Adrenal gland (tissue), 12 donors: Measurements from ENCODE around the gene PIGU. TPM values are rescaled to one million over a fixed set of nuclear protein-coding genes. Genes with fewer than 3 reads are reported as not detected.

Experiments
- DNase-seq, 7 donors: peaks; one replicate each; pipeline ENCODE4 v3.0.0-alpha.2; 2019 to 2020
- H3K27ac ChIP-seq, 5 donors: fragments of 200-600 bp; sonication (generic) in 4 of 5; 1 replicate in 3 of 5; 2 replicates in 2 of 5; pipeline versions ENCODE4 v1.5.1 to v1.8.0; 2016 to 2020; ENCODE audit warnings: mild to moderate bottlenecking in 1 of 5
- H3K27me3 ChIP-seq: fragments of 200-600 bp; 2 replicates; pipeline ENCODE4 v1.8.0; 2021
- H3K36me3 ChIP-seq, 2 donors: fragments of 200-600 bp; replicated peaks in 1 of 2; 1 replicate in 1 of 2; 2 replicates in 1 of 2; pipeline versions ENCODE4 v1.5.1 to v1.8.0; 2018 to 2022
- H3K4me1 ChIP-seq, 2 donors: fragments of 200-600 bp; replicated peaks in 1 of 2; 1 replicate in 1 of 2; 2 replicates in 1 of 2; pipeline versions ENCODE4 v1.5.1 to v1.8.0; 2018 to 2021
- H3K4me3 ChIP-seq, 4 donors: fragments of 200-600 bp; sonication (generic) in 3 of 4; one replicate each; pipeline ENCODE4 v1.5.1; 2016 to 2018
- H3K9me3 ChIP-seq, 3 donors: fragments of 200-600 bp; sonication (generic) in 1 of 3; replicated peaks in 1 of 3; 1 replicate in 2 of 3; 2 replicates in 1 of 3; pipeline versions ENCODE4 v1.5.1 to v1.8.0; 2016 to 2021
- POLR2A ChIP-seq, 2 donors: fragments of 450-650 bp; IDR thresholded peaks; one replicate each; pipeline ENCODE4 v1.6.1; 2017; ENCODE audit warnings: antibody characterized with exemption in 2 of 2, mild to moderate bottlenecking in 2 of 2, moderate library complexity in 1 of 2
- WGBS, 4 donors: extraction: QIAGEN DNeasy Blood & Tissue Kit in 2 of 4; methylation state at CpG; one replicate each; pipeline versions ENCODE4 v1.1.5 to v1.1.7; 2013 to 2017; 5-methylcytosine and 5-hydroxymethylcytosine counted together
- intact Hi-C, 2 donors: fragments of 100-400 bp; cut with DNase I; formaldehyde crosslinking; loops; one replicate each; pipeline versions ENCODE4 v1.14.1 to v1.15.0; 2022 to 2023
- polyA plus RNA-seq, 3 donors: library from polyadenylated mRNA; stranded (reverse); fragments of 200-250 nt in 2 of 3; fragments of 350-450 nt in 1 of 3; fragmentation: Illumina TruSeq in 1 of 3; extraction: RNeasy Lipid Tissue Mini Kit (QIAGEN cat#74804) in 1 of 3; gene quantifications; one replicate each; pipeline ENCODE4 v1.2.3, GENCODE V29; 2013 to 2014
- total RNA-seq, 9 donors: library from RNA; depleted of rRNA in 4 of 9; stranded (reverse); fragments of >200 nt in 4 of 9; fragments of 120-200 nt in 1 of 9; fragmentation: NEBNext Ultra II Directional in 1 of 9; extraction: Animal tissue kit (Norgen Biotek cat#: 25700) in 1 of 9; gene quantifications; one replicate each; pipeline versions ENCODE4 v1.1.0 to v1.2.4, GENCODE V29; 2013 to 2023
- TF ChIP-seq, protein P1 (sequence below), 6 experiments: fragments of 450-650 bp in 4 of 6; fragments of 200-600 bp in 2 of 6; sonication (generic) in 1 of 6; IDR thresholded peaks; 1 replicate in 5 of 6; 2 replicates in 1 of 6; pipeline versions ENCODE4 v1.5.1 to v1.8.0; 2016 to 2021; ENCODE audit warnings: antibody characterized with exemption in 6 of 6, mild to moderate bottlenecking in 2 of 6, moderate library complexity in 1 of 6
- donor health status: healthy with polysubstance abuse.
- donor health status: Bipolar disorder and iron deficiency.
- donor health status: DM: yes; HTN: yes; CAD: no.
- donor health status: DM: no; HTN: no; CAD: no.
- donor health status: DM: no; HTN: no; CAD: no.
- donor health status: DM: yes; HTN: yes; CAD: no.

PIGU gene
- total and polyA plus RNA-seq, 12 donors, result 16.8 to 64.1 (median 23.1) TPM

DNA sequence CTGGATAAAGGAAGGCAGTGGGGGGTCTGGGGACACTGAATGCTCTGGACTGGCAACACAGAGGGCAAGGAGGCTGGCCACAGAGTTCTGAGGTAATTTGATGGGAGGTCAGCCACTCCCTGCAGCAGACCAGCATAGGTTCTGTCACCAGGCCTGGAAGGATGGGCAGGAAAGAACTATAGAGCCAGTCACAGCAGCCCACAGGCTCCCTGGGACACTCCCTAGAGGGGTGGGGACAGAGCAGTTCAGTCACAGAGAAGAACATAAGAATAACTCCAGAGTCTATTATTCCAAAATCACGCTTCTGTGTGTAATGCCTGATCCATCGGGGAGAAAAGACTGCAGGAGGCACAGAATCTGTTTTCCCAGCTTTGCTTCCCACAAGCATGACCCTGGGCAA, 141.0 kb downstream of the PIGU start:
- no peak overlapping the region for H3K4me3 ChIP-seq
- peaks cover 0 to 71% of the 10 kb centered on the region in 2 donors for H3K36me3 ChIP-seq
- no peak overlapping the region for H3K27ac ChIP-seq
- TF ChIP-seq, protein P1, sequence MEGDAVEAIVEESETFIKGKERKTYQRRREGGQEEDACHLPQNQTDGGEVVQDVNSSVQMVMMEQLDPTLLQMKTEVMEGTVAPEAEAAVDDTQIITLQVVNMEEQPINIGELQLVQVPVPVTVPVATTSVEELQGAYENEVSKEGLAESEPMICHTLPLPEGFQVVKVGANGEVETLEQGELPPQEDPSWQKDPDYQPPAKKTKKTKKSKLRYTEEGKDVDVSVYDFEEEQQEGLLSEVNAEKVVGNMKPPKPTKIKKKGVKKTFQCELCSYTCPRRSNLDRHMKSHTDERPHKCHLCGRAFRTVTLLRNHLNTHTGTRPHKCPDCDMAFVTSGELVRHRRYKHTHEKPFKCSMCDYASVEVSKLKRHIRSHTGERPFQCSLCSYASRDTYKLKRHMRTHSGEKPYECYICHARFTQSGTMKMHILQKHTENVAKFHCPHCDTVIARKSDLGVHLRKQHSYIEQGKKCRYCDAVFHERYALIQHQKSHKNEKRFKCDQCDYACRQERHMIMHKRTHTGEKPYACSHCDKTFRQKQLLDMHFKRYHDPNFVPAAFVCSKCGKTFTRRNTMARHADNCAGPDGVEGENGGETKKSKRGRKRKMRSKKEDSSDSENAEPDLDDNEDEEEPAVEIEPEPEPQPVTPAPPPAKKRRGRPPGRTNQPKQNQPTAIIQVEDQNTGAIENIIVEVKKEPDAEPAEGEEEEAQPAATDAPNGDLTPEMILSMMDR (IDR thresholded peaks at IDR 0.05), result no peak
- no peak for TF ChIP-seq POLR2A (IDR thresholded peaks at IDR 0.05)
- 94 to 100% (median 96%) methylated on average over 2 of the region's 2 CpGs for WGBS, 4 donors
- H3K9me3 ChIP-seq, result no peaks in the 10 kb centered on the region
- DNase-seq, result no peak
- no peaks in the 10 kb centered on the region for H3K27me3 ChIP-seq
- H3K4me1 ChIP-seq, result no peaks in the 10 kb centered on the region
- intact Hi-C loops, result no loop called here

DNA sequence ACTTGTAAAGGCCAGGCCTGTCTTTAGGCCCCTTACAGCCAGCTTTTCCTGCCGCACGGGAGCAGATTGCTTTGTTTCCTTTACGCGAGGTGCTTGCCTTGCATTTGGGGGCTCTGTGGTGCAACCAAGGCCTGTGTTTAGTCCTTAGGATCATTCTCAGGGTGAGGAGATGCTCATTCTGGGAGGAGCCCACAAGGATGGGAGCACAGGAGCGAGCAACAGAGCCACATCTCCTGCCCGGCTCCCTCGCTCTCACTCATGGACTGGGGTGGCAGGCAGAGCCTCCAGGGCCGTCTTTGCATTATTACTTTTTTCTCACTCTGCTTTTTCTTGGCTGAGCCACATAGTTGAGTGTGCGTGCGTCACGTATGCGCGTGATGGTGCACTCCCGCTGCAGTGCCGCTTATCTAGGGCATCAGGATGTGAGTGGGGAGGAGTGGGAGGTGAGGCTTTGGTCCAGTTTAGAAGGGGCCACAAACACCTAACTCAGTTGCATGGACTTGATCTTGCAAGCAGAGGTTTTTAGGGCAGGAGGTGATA, 141.5 kb downstream of the PIGU start:
- TF ChIP-seq POLR2A (IDR thresholded peaks at IDR 0.05), result no peak
- TF ChIP-seq, protein P1 (IDR thresholded peaks at IDR 0.05), result no peak
- H3K27ac ChIP-seq, result no peak overlapping the region
- H3K4me3 ChIP-seq, result no peak overlapping the region
- intact Hi-C loops, result no loop called here
- no peaks in the 10 kb centered on the region for H3K27me3 ChIP-seq
- no peak for DNase-seq
- H3K9me3 ChIP-seq, result no peaks in the 10 kb centered on the region
- WGBS, 4 donors, result 93 to 96% (median 94%) methylated on average over 15 of the region's 15 CpGs
- peaks cover 0 to 68% of the 10 kb centered on the region in 2 donors for H3K36me3 ChIP-seq
- no peaks in the 10 kb centered on the region for H3K4me1 ChIP-seq

DNA sequence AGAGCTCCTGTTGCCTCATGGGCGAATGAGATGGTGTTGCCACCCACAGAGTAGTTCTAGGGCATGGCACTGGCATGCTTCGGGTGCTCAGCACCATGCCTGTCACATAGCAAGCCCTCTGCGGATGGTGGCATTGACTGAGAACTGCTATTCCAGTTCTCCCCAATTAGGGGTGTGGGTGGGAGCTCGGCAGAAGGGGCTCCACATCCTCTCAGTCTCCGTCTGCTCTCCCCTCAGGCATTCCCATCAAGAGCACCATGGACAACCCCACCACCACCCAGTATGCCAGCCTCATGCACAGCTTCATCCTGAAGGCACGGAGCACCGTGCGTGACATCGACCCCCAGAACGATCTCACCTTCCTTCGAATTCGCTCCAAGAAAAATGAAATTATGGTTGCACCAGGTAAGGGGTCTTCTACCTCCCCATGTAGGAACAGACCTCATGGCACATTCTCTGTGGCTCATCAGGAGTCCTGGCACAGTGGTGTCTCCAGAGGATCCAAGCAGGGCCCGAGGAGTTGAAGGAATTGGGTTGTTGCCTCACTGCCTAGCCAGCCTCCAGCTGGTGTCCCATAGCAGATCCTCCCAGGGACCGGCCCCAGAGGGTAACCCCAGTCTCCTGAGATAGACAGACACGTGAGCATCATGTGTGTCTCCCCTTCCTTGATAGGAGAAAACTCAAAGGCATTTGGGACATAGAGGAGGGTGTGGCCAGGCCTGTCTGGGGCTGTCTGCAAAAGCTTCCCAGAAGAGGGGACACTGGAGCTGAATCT, 142.3 kb downstream of the PIGU start:
- H3K27ac ChIP-seq, result no peak overlapping the region
- no peaks in the 10 kb centered on the region for H3K27me3 ChIP-seq
- H3K9me3 ChIP-seq, result no peaks in the 10 kb centered on the region
- peaks cover 0 to 68% of the 10 kb centered on the region in 2 donors for H3K36me3 ChIP-seq
- no peak overlapping the region for H3K4me3 ChIP-seq
- no peak for TF ChIP-seq POLR2A (IDR thresholded peaks at IDR 0.05)
- TF ChIP-seq, protein P1 (IDR thresholded peaks at IDR 0.05), result no peak
- 93 to 95% (median 94%) methylated on average over 12 to 15 of the region's 15 CpGs for WGBS, 4 donors
- intact Hi-C loops, result no loop called here
- H3K4me1 ChIP-seq, result no peaks in the 10 kb centered on the region
- peak in 1 of 7 donors; percentile 11 for DNase-seq

DNA sequence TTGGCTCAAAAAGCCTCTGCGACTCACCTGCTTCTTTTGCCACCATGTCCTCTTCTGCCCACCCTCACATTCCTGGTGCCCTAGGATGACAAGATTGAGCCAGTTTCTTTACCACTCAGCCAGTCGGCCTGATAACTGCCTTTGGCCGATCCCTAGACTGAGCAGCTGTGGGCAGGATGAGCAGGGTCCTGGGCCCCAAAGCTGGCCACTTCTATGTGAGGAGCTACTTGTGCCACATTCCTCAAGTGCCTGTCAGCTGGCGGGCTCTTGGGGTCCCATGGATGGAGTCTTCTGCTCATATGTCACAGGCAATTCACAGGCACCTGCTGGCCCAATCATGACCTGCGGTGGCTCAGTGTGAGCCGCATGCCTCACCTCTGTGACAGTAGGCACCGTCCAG, 144.1 kb downstream of the PIGU start:
- Histone ChIP-seq H3K27me3 (no peaks in the 10 kb centered on the region), H3K9me3 (no peaks in the 10 kb centered on the region), H3K36me3 (peaks cover 0 to 77% of the 10 kb centered on the region in 2 donors), H3K4me1 (peaks cover 0 to 7% of the 10 kb centered on the region in 2 donors), H3K27ac (no peak overlapping the region), H3K4me3 (no peak overlapping the region)
- DNase-seq, result peak in 2 of 7 donors; percentile 11 to 43
- intact Hi-C loops, result no loop called here
- TF ChIP-seq, protein P1 (IDR thresholded peaks at IDR 0.05), result no peak
- no peak for TF ChIP-seq POLR2A (IDR thresholded peaks at IDR 0.05)
- WGBS, 4 donors, result 90 to 98% (median 95%) methylated on average over 4 to 7 of the region's 7 CpGs
